Panc1 (cell line): ENCODE results near the gene MYLK.

Source experiments
- POLR2AphosphoS5 ChIP-seq: IDR thresholded peaks from 2 replicates; pipeline ENCODE4 v1.6.1; 2012; ENCODE audit warnings: mild to moderate bottlenecking, low read depth, low read length, moderate library complexity
- TF ChIP-seq, protein P1 (sequence below): fragments of 450-650 bp; IDR thresholded peaks from 2 replicates; pipeline ENCODE4 v1.5.1; 2017; ENCODE audit warnings: mild to moderate bottlenecking
- TF ChIP-seq, protein P2 (sequence below), 2 experiments: IDR thresholded peaks; 2 replicates each; pipeline ENCODE4 v1.6.1; 2011 to 2012; ENCODE audit warnings: low read depth in 2 of 2, control low read depth in 1 of 2, low read length in 1 of 2, mild to moderate bottlenecking in 1 of 2, moderate library complexity in 1 of 2; ENCODE audit not compliant: insufficient read depth in 1 of 2

DNA sequence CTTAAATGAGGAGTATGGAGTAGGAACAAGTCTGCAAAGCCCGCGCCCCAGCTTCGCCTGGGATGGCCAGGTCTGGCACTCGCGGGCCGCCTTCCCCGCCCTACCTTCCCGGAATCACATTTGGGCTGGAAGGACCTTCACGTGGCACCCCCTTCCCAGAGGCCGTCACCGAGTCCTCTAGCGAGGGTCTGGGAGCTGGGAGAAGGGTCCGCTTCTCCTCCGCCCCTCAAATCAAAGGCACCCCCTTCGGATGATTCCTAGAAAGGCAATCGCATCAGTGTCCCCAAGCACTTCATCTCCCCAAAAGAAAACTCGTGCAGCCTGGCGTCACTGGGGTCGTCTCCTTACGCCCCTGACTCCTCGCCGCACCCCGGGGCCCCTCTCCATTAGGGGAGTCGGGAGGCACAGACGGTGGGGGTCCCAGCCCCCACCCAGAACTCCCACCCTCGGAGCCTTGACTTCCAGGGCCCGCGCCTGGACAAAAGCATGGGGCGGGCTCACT, 380 bp downstream of the MYLK start:
- TF ChIP-seq, protein P1, sequence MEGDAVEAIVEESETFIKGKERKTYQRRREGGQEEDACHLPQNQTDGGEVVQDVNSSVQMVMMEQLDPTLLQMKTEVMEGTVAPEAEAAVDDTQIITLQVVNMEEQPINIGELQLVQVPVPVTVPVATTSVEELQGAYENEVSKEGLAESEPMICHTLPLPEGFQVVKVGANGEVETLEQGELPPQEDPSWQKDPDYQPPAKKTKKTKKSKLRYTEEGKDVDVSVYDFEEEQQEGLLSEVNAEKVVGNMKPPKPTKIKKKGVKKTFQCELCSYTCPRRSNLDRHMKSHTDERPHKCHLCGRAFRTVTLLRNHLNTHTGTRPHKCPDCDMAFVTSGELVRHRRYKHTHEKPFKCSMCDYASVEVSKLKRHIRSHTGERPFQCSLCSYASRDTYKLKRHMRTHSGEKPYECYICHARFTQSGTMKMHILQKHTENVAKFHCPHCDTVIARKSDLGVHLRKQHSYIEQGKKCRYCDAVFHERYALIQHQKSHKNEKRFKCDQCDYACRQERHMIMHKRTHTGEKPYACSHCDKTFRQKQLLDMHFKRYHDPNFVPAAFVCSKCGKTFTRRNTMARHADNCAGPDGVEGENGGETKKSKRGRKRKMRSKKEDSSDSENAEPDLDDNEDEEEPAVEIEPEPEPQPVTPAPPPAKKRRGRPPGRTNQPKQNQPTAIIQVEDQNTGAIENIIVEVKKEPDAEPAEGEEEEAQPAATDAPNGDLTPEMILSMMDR = no peak
- TF ChIP-seq, protein P2, sequence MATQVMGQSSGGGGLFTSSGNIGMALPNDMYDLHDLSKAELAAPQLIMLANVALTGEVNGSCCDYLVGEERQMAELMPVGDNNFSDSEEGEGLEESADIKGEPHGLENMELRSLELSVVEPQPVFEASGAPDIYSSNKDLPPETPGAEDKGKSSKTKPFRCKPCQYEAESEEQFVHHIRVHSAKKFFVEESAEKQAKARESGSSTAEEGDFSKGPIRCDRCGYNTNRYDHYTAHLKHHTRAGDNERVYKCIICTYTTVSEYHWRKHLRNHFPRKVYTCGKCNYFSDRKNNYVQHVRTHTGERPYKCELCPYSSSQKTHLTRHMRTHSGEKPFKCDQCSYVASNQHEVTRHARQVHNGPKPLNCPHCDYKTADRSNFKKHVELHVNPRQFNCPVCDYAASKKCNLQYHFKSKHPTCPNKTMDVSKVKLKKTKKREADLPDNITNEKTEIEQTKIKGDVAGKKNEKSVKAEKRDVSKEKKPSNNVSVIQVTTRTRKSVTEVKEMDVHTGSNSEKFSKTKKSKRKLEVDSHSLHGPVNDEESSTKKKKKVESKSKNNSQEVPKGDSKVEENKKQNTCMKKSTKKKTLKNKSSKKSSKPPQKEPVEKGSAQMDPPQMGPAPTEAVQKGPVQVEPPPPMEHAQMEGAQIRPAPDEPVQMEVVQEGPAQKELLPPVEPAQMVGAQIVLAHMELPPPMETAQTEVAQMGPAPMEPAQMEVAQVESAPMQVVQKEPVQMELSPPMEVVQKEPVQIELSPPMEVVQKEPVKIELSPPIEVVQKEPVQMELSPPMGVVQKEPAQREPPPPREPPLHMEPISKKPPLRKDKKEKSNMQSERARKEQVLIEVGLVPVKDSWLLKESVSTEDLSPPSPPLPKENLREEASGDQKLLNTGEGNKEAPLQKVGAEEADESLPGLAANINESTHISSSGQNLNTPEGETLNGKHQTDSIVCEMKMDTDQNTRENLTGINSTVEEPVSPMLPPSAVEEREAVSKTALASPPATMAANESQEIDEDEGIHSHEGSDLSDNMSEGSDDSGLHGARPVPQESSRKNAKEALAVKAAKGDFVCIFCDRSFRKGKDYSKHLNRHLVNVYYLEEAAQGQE (IDR thresholded peaks at IDR 0.05; ENCODE audit: insufficient read depth in 1 of 2, low read depth in 2 of 2, low read length in 1 of 2) = no peak
- no peak for TF ChIP-seq POLR2AphosphoS5
